RWPE2 (cell line): ENCODE measurements around the gene TGM6.

Experiments used
- ATAC-seq: fragments of 200-7000 bp; cut with Tn5 transposase; 3 replicates; pipeline ENCODE4 v1.9.1; 2021; ENCODE audit warnings: low read depth
- DNase-seq: peaks from one replicate; pipeline ENCODE4 v3.0.0-alpha.2; 2020; ENCODE audit warnings: low spot score
- H3K27ac ChIP-seq: fragments of 450-650 bp; 2 replicates; pipeline ENCODE4 v1.5.1; 2017; ENCODE audit warnings: mild to moderate bottlenecking; ENCODE audit not compliant: poor library complexity, severe bottlenecking
- H3K27me3 ChIP-seq: fragments of 250-450 bp; sonication (Bioruptor Pico); 2 replicates; pipeline ENCODE4 v1.5.1; 2021; ENCODE audit warnings: mild to moderate bottlenecking, moderate library complexity; ENCODE audit not compliant: insufficient read depth, poor library complexity, severe bottlenecking
- H3K36me3 ChIP-seq: fragments of 250-450 bp; sonication (Bioruptor Pico); 2 replicates; pipeline ENCODE4 v1.5.1; 2020; ENCODE audit warnings: low read depth, mild to moderate bottlenecking, moderate library complexity
- H3K4me1 ChIP-seq: fragments of 250-450 bp; sonication (Bioruptor Pico); 2 replicates; pipeline ENCODE4 v1.5.1; 2021; ENCODE audit warnings: mild to moderate bottlenecking, moderate library complexity; ENCODE audit not compliant: insufficient read depth, poor library complexity, severe bottlenecking
- H3K4me3 ChIP-seq: fragments of 250-450 bp; sonication (Bioruptor Pico); 2 replicates; pipeline ENCODE4 v1.5.1; 2021; ENCODE audit warnings: mild to moderate bottlenecking, moderate library complexity; ENCODE audit not compliant: severe bottlenecking
- H3K9me3 ChIP-seq: fragments of 250-450 bp; sonication (Bioruptor Pico); 2 replicates; pipeline ENCODE4 v1.5.1; 2021; ENCODE audit warnings: mild to moderate bottlenecking, moderate library complexity; ENCODE audit not compliant: severe bottlenecking
- CTCF ChIP-seq: fragments of 450-650 bp; IDR thresholded peaks from one replicate; pipeline ENCODE4 v1.5.1; 2017; ENCODE audit warnings: mild to moderate bottlenecking, moderate library complexity; ENCODE audit not compliant: poor library complexity, severe bottlenecking

TGM6 gene

GRCh38 chr20:2340823-2341222 is 39.9 kb upstream of the TGM6 start:
- no peaks in the 10 kb centered on the region for H3K4me1 ChIP-seq
- H3K4me3 ChIP-seq, result no peak overlapping the region
- no peaks in the 10 kb centered on the region for H3K9me3 ChIP-seq
- H3K27ac ChIP-seq, result no peak overlapping the region
- no peaks in the 10 kb centered on the region for H3K36me3 ChIP-seq
- DNase-seq (no peak), ATAC-seq (no peak)
- TF ChIP-seq CTCF, result no peak
- H3K27me3 ChIP-seq, result peaks cover 8% of the 10 kb centered on the region

- Histone ChIP-seq H3K27me3 (peaks cover 8% of the 10 kb centered on the region), H3K4me1 (no peaks in the 10 kb centered on the region), H3K27ac (no peak overlapping the region), H3K36me3 (no peaks in the 10 kb centered on the region), H3K9me3 (no peaks in the 10 kb centered on the region), H3K4me3 (no peak overlapping the region)
- DNase-seq (no peak), ATAC-seq (no peak)
- TF ChIP-seq CTCF, result no peak
These were observed 39.4 kb upstream of the TGM6 start for GRCh38 chr20:2341336-2341735.

- no peak for ATAC-seq
These were observed 38.5 kb upstream of the TGM6 start for GRCh38 chr20:2342243-2342642.

GRCh38 chr20:2346188-2346587 is 34.5 kb upstream of the TGM6 start:
- H3K27ac ChIP-seq, result no peak overlapping the region
- ATAC-seq (no peak), DNase-seq (no peak)
- TF ChIP-seq CTCF, result no peak
- H3K27me3 ChIP-seq, result no peaks in the 10 kb centered on the region
- no peaks in the 10 kb centered on the region for H3K9me3 ChIP-seq
- H3K4me1 ChIP-seq, result no peaks in the 10 kb centered on the region
- no peak overlapping the region for H3K4me3 ChIP-seq
- no peaks in the 10 kb centered on the region for H3K36me3 ChIP-seq

More at GRCh38 chr20:2342243-2342642, 38.5 kb upstream of the TGM6 start:
- no peak for TF ChIP-seq CTCF
- H3K27me3 ChIP-seq, result peaks cover 8% of the 10 kb centered on the region
- no peaks in the 10 kb centered on the region for H3K36me3 ChIP-seq
- no peaks in the 10 kb centered on the region for H3K9me3 ChIP-seq
- no peak overlapping the region for H3K27ac ChIP-seq
- no peak overlapping the region for H3K4me3 ChIP-seq
- no peaks in the 10 kb centered on the region for H3K4me1 ChIP-seq
- DNase-seq, result no peak

GRCh38 chr20:2348336-2348735 is 32.4 kb upstream of the TGM6 start:
- H3K36me3 ChIP-seq, result no peaks in the 10 kb centered on the region
- DNase-seq (no peak), ATAC-seq (no peak)
- no peaks in the 10 kb centered on the region for H3K9me3 ChIP-seq
- no peak for TF ChIP-seq CTCF
- H3K4me3 ChIP-seq, result no peak overlapping the region
- no peak overlapping the region for H3K27ac ChIP-seq
- no peaks in the 10 kb centered on the region for H3K4me1 ChIP-seq
- H3K27me3 ChIP-seq, result no peaks in the 10 kb centered on the region
